OCI-LY3 (cell line): ENCODE results near the gene BUD31.

Experiments
- CTCF ChIP-seq: fragments of 200-600, 300-600 bp; sonication (generic); IDR thresholded peaks from 2 replicates; pipeline ENCODE4 v1.5.1; 2014; ENCODE audit warnings: antibody characterized with exemption, low read length, low read depth
- EZH2phosphoT487 ChIP-seq: fragments of 200-600 bp; shearing (Covaris generic); IDR thresholded peaks from 2 replicates; pipeline ENCODE4 v1.6.1; 2018; ENCODE audit warnings: antibody characterized with exemption, mixed run types, low read depth

DNA sequence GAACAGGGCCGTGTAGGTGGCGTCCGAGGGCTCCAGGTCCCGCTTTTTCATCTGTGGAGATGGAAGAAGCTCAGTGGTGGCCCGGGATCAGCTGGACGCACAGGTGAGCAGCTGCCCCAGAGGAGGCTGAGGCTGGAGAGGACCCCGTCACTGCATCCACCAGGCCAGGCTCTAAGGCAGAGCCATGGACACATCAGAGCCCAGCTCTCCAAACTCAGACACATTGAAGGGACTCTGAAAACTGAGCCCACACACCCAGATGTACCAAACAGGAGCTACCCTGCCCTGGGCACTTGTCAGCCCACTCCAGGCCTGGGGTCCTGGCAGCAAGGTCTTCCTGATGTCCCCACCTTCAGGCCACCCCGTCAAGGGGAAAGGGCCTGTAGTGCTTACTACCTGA is 21.0 kb downstream of the BUD31 start:
- TF ChIP-seq CTCF (no peak), EZH2phosphoT487 (no peak)
